Subcutaneous abdominal adipose tissue (tissue), 5 donors: ENCODE measurements around the gene CRYBA1.
"Not testable (repeated sequence)": the region's sequence is repeated elsewhere in the genome, so short reads cannot be mapped to it uniquely, and the experiment has no call there.

ENCODE experiments used
- H3K27ac ChIP-seq: one replicate; pipeline ENCODE4 v1.7.0; 2013; ENCODE audit warnings: low read depth, mild to moderate bottlenecking, inconsistent platforms, low read length, moderate library complexity
- H3K27me3 ChIP-seq, 5 donors: one replicate each; pipeline ENCODE4 v1.7.0; 2013; ENCODE audit warnings: low read length in 5 of 5, inconsistent platforms in 1 of 5; ENCODE audit not compliant: control insufficient read depth in 5 of 5, insufficient read depth in 4 of 5
- H3K36me3 ChIP-seq, 5 donors: one replicate each; pipeline ENCODE4 v1.7.0; 2013; ENCODE audit warnings: low read length in 5 of 5; ENCODE audit not compliant: control insufficient read depth in 5 of 5, insufficient read depth in 5 of 5
- H3K4me1 ChIP-seq, 5 donors: one replicate each; pipeline ENCODE4 v1.7.0; 2013; ENCODE audit warnings: low read length in 5 of 5, mild to moderate bottlenecking in 3 of 5, moderate library complexity in 1 of 5; ENCODE audit not compliant: control insufficient read depth in 5 of 5, insufficient read depth in 5 of 5
- H3K4me3 ChIP-seq, 5 donors: one replicate each; pipeline ENCODE4 v1.7.0; 2013; ENCODE audit warnings: low read length in 5 of 5, low read depth in 1 of 5
- H3K9ac ChIP-seq, 5 donors: one replicate each; pipeline ENCODE4 v1.7.0; 2013; ENCODE audit warnings: low read length in 5 of 5, mild to moderate bottlenecking in 4 of 5, moderate library complexity in 3 of 5
- H3K9me3 ChIP-seq, 5 donors: one replicate each; pipeline ENCODE4 v1.7.0; 2013; ENCODE audit warnings: low read length in 5 of 5; ENCODE audit not compliant: control insufficient read depth in 5 of 5
- donor health status: healthy.
- donor health status: healthy.
- donor health status: healthy.
- donor health status: healthy.
- donor health status: healthy.

Gene CRYBA1

DNA sequence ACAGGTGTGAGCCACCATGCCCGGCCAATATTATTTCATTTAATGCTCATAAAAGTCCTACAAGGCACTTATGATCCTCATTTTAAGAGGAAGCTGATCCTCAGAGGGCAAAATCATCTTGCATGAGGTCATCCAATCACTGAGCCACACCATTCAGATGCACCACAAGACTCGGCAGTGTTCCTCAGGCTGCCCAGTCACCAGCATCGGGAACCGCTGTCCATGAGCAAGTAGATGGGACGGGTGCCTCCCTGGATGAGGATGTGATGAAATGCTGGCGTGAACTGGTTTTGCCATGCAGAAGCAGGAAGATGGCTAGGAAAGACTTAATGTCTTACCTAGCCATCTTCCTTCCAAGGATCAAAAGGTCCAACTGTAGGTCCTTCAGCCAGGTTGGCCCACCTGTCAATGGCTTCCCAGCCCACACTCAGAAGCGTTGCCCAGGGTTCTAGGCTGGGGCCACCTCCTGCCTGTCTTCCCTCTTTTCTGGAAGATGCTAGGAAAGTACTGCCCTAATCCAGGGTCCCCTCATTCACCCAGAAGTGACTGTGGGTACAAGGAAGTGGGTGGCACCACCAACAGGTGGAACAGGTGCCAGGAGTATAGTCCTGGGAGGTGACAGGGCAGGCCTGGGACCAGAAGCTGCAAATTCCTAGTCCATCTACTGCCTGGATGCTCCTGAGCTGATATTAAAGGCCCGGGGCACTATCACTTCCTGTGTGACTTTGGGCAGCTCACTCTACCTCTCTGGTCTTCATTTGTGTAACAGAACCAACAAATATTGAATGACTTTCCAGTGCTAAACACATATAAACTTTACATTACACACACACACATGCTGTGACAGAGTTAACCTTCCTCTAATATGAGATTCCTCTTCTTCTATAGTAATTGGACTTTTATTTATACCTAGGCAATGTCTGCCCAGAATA, 32.2 kb upstream of the CRYBA1 start:
- no peaks in the 10 kb centered on the region for H3K9me3 ChIP-seq
- H3K4me1 ChIP-seq = peaks cover 0 to 6% (median 5%) of the 10 kb centered on the region in 5 donors
- no peaks in the 10 kb centered on the region for H3K27me3 ChIP-seq
- H3K27ac ChIP-seq = no peak overlapping the region
- H3K9ac ChIP-seq = no peak overlapping the region
- no peaks in the 10 kb centered on the region for H3K36me3 ChIP-seq
- no peak overlapping the region for H3K4me3 ChIP-seq

DNA sequence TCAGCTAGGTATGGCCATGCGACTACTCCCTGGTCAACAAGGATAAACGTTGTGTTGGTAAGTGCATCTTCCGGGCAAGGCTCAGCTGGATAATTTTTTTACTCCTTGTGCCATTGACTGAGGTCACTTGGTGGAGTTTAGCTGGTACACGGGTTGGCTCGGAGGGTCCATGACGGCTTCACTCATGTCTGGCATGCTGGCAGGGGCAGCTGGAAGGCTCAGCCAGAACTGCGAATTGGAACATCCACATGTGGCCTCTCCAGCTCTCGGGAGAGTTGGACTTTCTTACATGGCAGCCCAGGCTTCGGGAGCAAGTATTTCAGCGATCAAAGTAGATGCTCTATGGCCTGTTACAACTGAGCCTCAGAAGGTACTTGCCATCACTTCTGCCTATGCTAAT, 31.5 kb upstream of the CRYBA1 start:
- H3K27me3 ChIP-seq = no peaks in the 10 kb centered on the region
- no peaks in the 10 kb centered on the region for H3K9me3 ChIP-seq
- H3K4me3 ChIP-seq = no peak overlapping the region
- H3K27ac ChIP-seq = no peak overlapping the region
- no peaks in the 10 kb centered on the region for H3K36me3 ChIP-seq
- H3K9ac ChIP-seq = no peak overlapping the region
- peaks cover 0 to 9% (median 8%) of the 10 kb centered on the region in 5 donors for H3K4me1 ChIP-seq

DNA sequence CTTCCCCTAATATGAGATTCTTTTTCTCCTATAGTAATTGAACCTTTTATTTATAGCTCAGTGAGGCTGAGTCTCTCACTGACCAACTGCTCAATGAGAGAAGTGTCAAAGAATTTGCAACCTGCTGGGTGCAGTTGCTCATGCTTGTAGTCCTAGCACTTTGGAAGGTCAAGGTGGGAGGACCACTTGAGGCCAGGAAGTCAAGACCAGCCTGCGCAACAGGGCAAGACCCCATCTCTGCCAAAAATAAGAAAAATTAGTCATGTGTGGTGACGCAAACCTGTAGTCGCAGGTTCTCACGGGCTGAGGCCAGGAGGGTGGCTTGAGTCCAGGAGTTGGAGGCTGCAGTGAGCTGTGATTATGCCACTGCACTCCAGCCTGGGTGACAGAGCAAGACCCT, 30.9 kb upstream of the CRYBA1 start:
- no peaks in the 10 kb centered on the region for H3K27me3 ChIP-seq
- H3K9ac ChIP-seq = no peak overlapping the region
- no peaks in the 10 kb centered on the region for H3K36me3 ChIP-seq
- H3K4me3 ChIP-seq = no peak overlapping the region
- no peak overlapping the region for H3K27ac ChIP-seq
- H3K4me1 ChIP-seq = peaks cover 0 to 9% (median 8%) of the 10 kb centered on the region in 5 donors
- H3K9me3 ChIP-seq = no peaks in the 10 kb centered on the region

DNA sequence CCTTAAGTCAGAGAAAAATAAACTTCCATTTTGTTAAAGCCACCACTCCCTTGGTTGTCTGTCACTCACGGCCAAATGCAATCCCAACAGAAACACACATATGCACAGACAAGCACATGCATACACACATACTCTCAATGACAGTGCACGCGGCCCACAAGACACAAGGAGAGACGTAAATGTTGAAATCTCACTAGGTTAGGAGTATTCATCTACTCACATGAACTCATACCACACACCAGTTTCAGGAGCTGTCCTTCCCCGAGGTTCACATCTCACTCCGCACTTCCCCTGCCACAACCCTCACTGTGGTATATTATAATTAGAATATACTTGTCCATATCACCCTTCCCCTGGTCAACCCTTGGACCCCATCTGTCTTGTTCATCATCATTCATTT, 30.5 kb upstream of the CRYBA1 start:
- Histone ChIP-seq H3K27ac (no peak overlapping the region), H3K4me1 (peaks cover 0 to 9% (median 8%) of the 10 kb centered on the region in 5 donors), H3K9me3 (no peaks in the 10 kb centered on the region), H3K4me3 (no peak overlapping the region), H3K27me3 (no peaks in the 10 kb centered on the region), H3K9ac (no peak overlapping the region), H3K36me3 (no peaks in the 10 kb centered on the region)

DNA sequence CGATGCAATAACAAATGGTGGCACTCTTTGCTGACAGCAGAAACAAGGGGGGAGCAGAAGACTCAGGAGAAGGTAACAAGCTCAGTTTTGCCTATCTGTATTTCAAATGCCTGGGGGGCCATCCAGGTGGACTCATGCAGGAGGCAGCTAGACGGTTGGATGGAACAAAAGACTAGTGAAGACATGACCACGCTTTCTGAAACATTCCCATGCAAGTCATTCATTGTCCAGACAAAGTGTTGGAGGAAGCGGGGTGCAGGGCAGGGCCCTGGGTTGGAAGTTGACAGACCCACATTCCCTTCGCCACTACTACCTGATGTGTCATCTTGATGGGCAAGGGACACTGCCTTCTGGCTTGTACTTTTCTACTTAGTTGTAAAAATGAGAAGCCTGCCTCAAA, 29.8 kb upstream of the CRYBA1 start:
- peaks cover 0 to 9% (median 8%) of the 10 kb centered on the region in 5 donors for H3K4me1 ChIP-seq
- no peaks in the 10 kb centered on the region for H3K9me3 ChIP-seq
- no peak overlapping the region for H3K4me3 ChIP-seq
- no peaks in the 10 kb centered on the region for H3K27me3 ChIP-seq
- no peak overlapping the region for H3K27ac ChIP-seq
- H3K36me3 ChIP-seq = no peaks in the 10 kb centered on the region
- H3K9ac ChIP-seq = no peak overlapping the region

DNA sequence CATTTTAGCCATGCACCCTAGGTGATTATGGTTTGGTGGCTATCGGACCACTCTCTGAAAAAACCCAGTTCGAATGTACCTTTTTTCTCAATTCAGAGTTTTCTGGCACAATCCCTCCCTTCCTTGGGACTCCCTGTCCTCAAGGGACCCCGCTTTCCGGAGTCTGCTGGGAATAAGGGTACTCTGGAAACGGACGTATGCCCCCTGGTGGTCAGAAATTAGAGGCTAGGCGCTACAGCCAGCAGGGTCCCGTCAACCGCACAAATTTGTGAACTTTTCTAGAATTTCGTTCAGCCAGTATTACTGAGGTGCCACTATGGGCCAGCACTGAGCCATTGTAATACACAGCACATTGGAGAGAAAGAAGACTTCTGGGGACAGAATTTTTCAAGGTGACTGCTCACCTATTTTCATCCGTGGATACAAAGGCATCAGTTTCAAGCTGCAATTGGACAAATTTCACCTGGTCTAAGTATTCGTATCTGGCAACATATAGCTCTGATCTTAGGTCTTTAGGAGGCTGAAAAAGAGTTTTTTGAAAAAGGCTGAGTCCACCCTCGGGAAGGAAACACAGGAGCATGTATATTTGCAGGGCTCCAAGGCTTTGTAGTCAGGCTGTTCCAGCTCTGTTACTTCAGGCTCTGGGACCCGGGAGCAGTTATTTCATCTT, 27.1 kb upstream of the CRYBA1 start:
- no peaks in the 10 kb centered on the region for H3K27me3 ChIP-seq
- peak overlapping the region in 1 of 5 donors; percentile 29 for H3K4me3 ChIP-seq
- H3K27ac ChIP-seq = no peak overlapping the region
- no peaks in the 10 kb centered on the region for H3K36me3 ChIP-seq
- no peak overlapping the region for H3K9ac ChIP-seq
- H3K4me1 ChIP-seq = peaks cover 0 to 9% (median 6%) of the 10 kb centered on the region in 5 donors
- H3K9me3 ChIP-seq = no peaks in the 10 kb centered on the region

DNA sequence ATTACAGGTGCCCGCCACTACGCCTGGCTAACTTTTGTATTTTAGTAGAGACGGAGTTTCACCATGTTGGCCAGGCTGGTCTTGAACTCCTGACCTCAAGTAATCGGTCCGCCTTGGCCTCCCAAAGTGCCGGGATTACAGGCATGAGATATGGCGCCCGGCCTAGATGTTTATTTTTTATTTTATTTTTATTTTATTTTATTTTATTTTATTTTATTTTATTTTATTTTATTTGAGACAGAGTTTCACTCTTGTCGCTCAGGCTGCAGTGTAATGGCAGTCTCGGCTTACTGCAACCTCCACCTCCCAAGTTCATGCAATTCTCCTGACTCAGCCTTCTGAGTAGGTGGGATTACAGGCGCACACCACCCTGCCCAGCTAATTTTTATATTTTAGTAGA, 25.3 kb upstream of the CRYBA1 start:
- not testable (repeated sequence) for H3K4me3 ChIP-seq, H3K27ac ChIP-seq, H3K27me3 ChIP-seq, H3K4me1 ChIP-seq, H3K9ac ChIP-seq, H3K36me3 ChIP-seq, H3K9me3 ChIP-seq

DNA sequence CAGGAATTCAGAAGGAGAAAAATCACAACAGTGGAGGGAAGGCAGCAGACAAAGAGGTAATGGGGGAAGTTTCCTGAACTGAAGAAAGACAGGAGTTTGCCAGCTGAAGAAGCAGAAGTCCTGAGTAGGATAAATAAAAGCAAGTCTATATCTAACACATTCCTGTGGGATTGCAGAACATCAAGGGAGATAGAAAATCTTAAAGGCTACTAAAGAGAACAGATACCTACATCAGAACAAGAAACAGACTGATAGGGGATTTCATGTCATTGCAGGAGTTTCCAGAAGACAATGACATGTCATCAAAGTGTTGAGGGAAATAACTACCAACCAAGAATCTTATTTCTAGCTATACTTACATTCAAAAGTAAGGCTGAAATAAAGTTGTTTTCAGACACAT, 21.3 kb upstream of the CRYBA1 start:
- Histone ChIP-seq H3K4me1 (no peaks in the 10 kb centered on the region), H3K9ac (no peak overlapping the region)

DNA sequence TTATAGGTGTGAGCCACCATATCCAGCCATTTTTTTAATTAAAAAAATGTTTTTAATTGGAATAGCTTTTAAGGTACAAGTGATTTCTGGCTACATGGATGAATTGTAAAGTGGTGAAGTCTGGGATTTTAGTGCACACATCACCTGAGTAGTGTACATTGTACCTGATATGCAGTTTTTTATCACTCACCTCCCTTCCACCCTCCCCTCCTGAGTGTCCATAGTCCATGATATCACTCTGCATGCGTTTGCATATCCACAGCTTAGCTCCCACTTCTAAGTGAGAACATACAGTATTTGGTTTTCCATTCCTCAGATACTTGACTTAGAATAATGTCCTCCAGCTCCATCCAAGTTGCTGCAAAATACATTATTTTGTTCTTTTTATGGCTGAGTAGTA, 13.4 kb upstream of the CRYBA1 start:
- Histone ChIP-seq H3K9ac (no peak overlapping the region), H3K4me3 (no peak overlapping the region), H3K36me3 (no peaks in the 10 kb centered on the region), H3K27ac (no peak overlapping the region), H3K27me3 (no peaks in the 10 kb centered on the region), H3K9me3 (no peaks in the 10 kb centered on the region), H3K4me1 (peaks cover 0 to 9% (median 9%) of the 10 kb centered on the region in 5 donors)

More for the DNA sequence above, 21.3 kb upstream of the CRYBA1 start:
- H3K9me3 ChIP-seq = no peaks in the 10 kb centered on the region
- no peak overlapping the region for H3K4me3 ChIP-seq
- H3K27ac ChIP-seq = no peak overlapping the region
- H3K27me3 ChIP-seq = no peaks in the 10 kb centered on the region
- H3K36me3 ChIP-seq = no peaks in the 10 kb centered on the region

DNA sequence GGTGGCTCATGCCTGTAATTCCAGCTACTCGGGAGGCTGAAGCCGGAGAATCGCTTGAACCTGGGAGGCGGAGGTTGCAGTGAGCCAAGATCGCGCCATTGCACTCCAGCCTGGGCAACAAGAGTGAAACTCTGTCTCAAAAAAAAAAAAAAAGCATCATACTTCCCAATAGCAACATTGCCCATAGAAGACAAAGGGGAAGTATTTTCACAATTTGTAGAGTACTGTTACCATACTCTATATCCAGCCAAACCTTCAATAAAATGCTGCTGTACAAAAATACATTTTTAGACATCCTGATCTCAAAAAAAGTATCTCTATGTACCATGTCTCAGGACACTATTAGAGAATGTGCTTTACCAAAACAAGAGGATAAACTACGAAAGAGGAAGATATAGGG, 11.7 kb upstream of the CRYBA1 start:
- not testable (repeated sequence) for H3K4me3 ChIP-seq, H3K9ac ChIP-seq, H3K27ac ChIP-seq, H3K27me3 ChIP-seq, H3K36me3 ChIP-seq, H3K9me3 ChIP-seq
- peaks cover 3 to 15% (median 14%) of the 10 kb centered on the region in 5 donors for H3K4me1 ChIP-seq
